Karpas-422 (cell line): ENCODE data around the gene SEMA3F. TPM values are rescaled to one million over a fixed set of nuclear protein-coding genes. Genes with fewer than 3 reads are reported as not detected.

Experiments used
- DNase-seq: peaks from one replicate; pipeline ENCODE4 v3.0.0-alpha.2; 2015
- H2AFZ ChIP-seq: fragments of 200-600 bp; sonication (generic); 2 replicates; pipeline ENCODE4 v1.6.1; 2014; ENCODE audit warnings: antibody characterized with exemption, low read length, mixed read lengths
- H3K27ac ChIP-seq: fragments of 200-600 bp; sonication (generic); 2 replicates; pipeline ENCODE4 v1.5.1; 2014; ENCODE audit warnings: mild to moderate bottlenecking, low read length, moderate library complexity
- H3K27me3 ChIP-seq: fragments of 200-600 bp; sonication (generic); 2 replicates; pipeline ENCODE4 v1.6.1; 2014; ENCODE audit warnings: low read length, mixed read lengths
- H3K36me3 ChIP-seq: fragments of 200-600 bp; sonication (generic); 2 replicates; pipeline ENCODE4 v1.6.1; 2014; ENCODE audit warnings: low read length, mixed read lengths; ENCODE audit not compliant: insufficient read depth
- H3K4me1 ChIP-seq: fragments of 200-600 bp; sonication (generic); 2 replicates; pipeline ENCODE4 v1.6.1; 2014; ENCODE audit warnings: mild to moderate bottlenecking, low read length, mixed read lengths
- H3K4me2 ChIP-seq: fragments of 200-600 bp; sonication (generic); 2 replicates; pipeline ENCODE4 v1.6.1; 2014; ENCODE audit warnings: low read length, low read depth, mild to moderate bottlenecking; ENCODE audit not compliant: poor library complexity, severe bottlenecking
- H3K4me3 ChIP-seq: fragments of 200-600 bp; sonication (generic); 2 replicates; pipeline ENCODE4 v1.5.1; 2014; ENCODE audit warnings: mild to moderate bottlenecking, antibody characterized with exemption, low read length, mixed read lengths
- H3K79me2 ChIP-seq: fragments of 200-600 bp; sonication (generic); 2 replicates; pipeline ENCODE4 v1.6.1; 2014; ENCODE audit warnings: mild to moderate bottlenecking, low read length, mixed read lengths
- H3K9ac ChIP-seq: fragments of 200-600 bp; sonication (generic); 2 replicates; pipeline ENCODE4 v1.6.0; 2014; ENCODE audit warnings: low read length
- H3K9me2 ChIP-seq: fragments of 200-600 bp; sonication (generic), shearing (Covaris generic); replicated peaks from 2 replicates; pipeline ENCODE4 v1.6.0; 2014; ENCODE audit warnings: mild to moderate bottlenecking, low read length, moderate library complexity; ENCODE audit not compliant: insufficient read depth
- H3K9me3 ChIP-seq: fragments of 300-700, 200-600 bp; sonication (generic); 2 replicates; pipeline ENCODE4 v1.6.1; 2014; ENCODE audit warnings: low read length, mixed read lengths
- H4K20me1 ChIP-seq: fragments of 200-600 bp; sonication (generic); 2 replicates; pipeline ENCODE4 v1.6.1; 2014; ENCODE audit warnings: mild to moderate bottlenecking, antibody characterized with exemption, low read length, low read depth; ENCODE audit not compliant: insufficient read depth
- total RNA-seq: library from RNA; depleted of rRNA; stranded (reverse); fragments of >200 nt; shearing (Covaris generic); gene quantifications from 2 replicates; pipeline ENCODE4 v1.2.3, GENCODE V29; 2014; ENCODE audit warnings: low replicate concordance

SEMA3F gene
- total RNA-seq, 1 experiment from 2014 or later = not detected

DNA sequence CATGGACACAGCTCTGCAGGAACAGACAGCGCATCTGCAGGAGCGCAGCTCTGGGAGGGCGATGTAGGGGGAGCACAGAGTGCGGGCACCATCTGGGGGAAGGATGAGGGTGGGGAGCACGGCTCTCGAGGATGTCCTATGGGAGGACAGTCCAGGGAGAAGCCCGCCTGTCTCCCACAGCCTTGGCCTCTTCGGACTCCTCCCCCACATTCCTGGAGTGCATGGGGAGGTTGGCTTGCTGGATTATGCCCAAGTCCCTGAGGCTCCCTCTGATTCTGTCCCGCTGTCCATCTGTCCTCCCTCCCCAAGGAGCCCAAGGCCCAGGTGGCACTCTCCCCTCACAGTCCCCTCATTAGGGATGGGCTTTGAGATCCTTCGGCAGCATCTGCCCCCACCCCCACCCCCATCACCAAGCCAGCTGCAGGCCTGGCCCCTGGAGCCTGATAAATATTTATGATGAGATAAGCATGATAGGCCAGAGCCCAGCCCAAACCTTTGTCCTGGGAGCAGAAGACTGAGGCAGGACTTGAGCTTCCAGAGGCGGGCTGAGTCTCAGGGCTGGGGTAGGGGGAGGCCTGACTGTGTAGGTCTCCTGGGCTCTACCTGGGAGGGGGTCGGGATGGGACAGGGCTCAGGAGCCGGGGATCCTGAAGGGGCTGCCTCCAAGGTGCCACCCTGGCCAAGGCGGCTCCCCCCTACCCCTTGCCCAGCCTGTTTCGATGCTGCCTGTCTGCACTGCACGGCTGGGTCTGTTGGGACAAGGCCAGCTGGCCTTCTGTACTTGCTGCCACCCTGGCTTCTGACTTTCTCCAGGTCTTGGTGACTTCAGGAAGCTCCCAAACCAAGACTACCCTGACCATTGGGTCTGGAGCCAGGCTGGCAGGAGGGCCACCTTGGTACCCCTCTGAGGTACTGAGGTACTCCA is 28.6 kb upstream of the SEMA3F start:
- H4K20me1 ChIP-seq = 0 out of 2 replicates have a peak, but pooled peaks cover 4% of the 10 kb centered on the region
- H3K9me3 ChIP-seq = no peaks in the 10 kb centered on the region
- H3K9me2 ChIP-seq = no peaks in the 10 kb centered on the region
- H3K27me3 ChIP-seq = no peaks in the 10 kb centered on the region
- no peaks in the 10 kb centered on the region for H3K79me2 ChIP-seq
- H3K4me2 ChIP-seq = no peak overlapping the region
- no peaks in the 10 kb centered on the region for H3K4me1 ChIP-seq
- H3K36me3 ChIP-seq = no peaks in the 10 kb centered on the region
- no peak overlapping the region for H2AFZ ChIP-seq
- no peak overlapping the region for H3K27ac ChIP-seq
- no peak overlapping the region for H3K9ac ChIP-seq
- H3K4me3 ChIP-seq = no peak overlapping the region
- no peak for DNase-seq

DNA sequence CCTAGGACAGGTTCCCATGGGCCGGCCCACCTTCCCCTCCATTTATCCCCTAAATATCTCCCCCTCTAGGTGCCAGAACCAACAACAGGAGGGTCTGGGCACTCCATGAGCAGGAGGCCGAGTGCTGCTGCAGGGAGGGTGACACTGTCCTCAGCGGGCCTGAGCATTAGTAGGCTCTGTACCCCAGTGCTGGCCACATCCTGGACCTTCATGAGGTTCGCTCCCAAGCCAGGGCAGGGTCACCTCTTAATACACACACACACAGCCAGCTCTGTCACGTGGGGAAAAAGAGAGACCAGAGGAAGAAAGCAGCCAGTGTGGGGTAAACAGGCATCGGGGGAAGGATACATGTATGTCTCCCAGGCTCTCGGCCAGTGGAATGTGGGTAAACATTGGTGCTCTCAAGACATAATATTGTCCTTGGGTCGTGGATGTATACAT is 27.9 kb upstream of the SEMA3F start:
- Histone ChIP-seq H3K79me2 (no peaks in the 10 kb centered on the region), H3K27ac (no peak overlapping the region), H3K27me3 (no peaks in the 10 kb centered on the region), H3K9me2 (no peaks in the 10 kb centered on the region), H3K4me3 (no peak overlapping the region), H3K36me3 (no peaks in the 10 kb centered on the region), H3K9ac (no peak overlapping the region), H3K9me3 (no peaks in the 10 kb centered on the region), H4K20me1 (no peaks in the 10 kb centered on the region), H2AFZ (no peak overlapping the region), H3K4me2 (no peak overlapping the region), H3K4me1 (no peaks in the 10 kb centered on the region)
- no peak for DNase-seq

DNA sequence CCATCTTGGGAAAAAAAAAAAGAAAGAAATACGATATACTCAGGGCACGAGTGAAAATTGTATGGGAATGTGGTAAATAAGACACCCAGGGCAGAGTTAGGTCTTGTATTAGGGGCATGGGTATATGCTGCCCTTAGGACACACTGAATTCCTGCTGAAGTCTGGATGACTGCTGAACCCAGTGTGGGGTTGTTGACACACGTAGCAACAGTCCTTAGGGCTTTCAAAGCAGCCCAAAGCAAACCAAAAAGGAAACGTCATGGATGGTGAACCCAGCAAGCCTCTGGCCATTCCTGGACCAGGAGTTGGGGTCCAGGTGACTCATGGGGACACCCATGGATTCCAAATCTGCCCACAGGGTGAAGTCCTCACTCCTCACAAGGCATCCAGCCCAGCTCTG is 27.1 kb upstream of the SEMA3F start:
- Histone ChIP-seq H2AFZ (no peak overlapping the region), H3K27me3 (no peaks in the 10 kb centered on the region), H3K9me3 (no peaks in the 10 kb centered on the region), H3K9me2 (no peaks in the 10 kb centered on the region), H3K36me3 (no peaks in the 10 kb centered on the region), H3K9ac (no peak overlapping the region), H3K27ac (no peak overlapping the region), H3K4me2 (no peak overlapping the region), H3K4me3 (no peak overlapping the region), H3K4me1 (no peaks in the 10 kb centered on the region), H3K79me2 (no peaks in the 10 kb centered on the region), H4K20me1 (no peaks in the 10 kb centered on the region)
- DNase-seq = no peak

- no peaks in the 10 kb centered on the region for H4K20me1 ChIP-seq
- no peak overlapping the region for H2AFZ ChIP-seq
- no peaks in the 10 kb centered on the region for H3K4me1 ChIP-seq
- no peaks in the 10 kb centered on the region for H3K27me3 ChIP-seq
- no peak overlapping the region for H3K4me3 ChIP-seq
- H3K9me2 ChIP-seq = no peaks in the 10 kb centered on the region
- no peak overlapping the region for H3K27ac ChIP-seq
- H3K79me2 ChIP-seq = no peaks in the 10 kb centered on the region
- H3K9ac ChIP-seq = no peak overlapping the region
- no peak overlapping the region for H3K4me2 ChIP-seq
- no peak for DNase-seq
- H3K9me3 ChIP-seq = no peaks in the 10 kb centered on the region
- H3K36me3 ChIP-seq = no peaks in the 10 kb centered on the region
These were observed 24.7 kb upstream of the SEMA3F start for GRCh38 chr3:50130436-50130835.

GRCh38 chr3:50132421-50133282 is 22.5 kb upstream of the SEMA3F start:
- no peak for DNase-seq
- H3K27ac ChIP-seq = no peak overlapping the region
- H3K4me1 ChIP-seq = no peaks in the 10 kb centered on the region
- no peaks in the 10 kb centered on the region for H3K27me3 ChIP-seq
- no peaks in the 10 kb centered on the region for H3K79me2 ChIP-seq
- H3K9me2 ChIP-seq = no peaks in the 10 kb centered on the region
- no peaks in the 10 kb centered on the region for H4K20me1 ChIP-seq
- no peak overlapping the region for H3K4me2 ChIP-seq
- H3K9me3 ChIP-seq = no peaks in the 10 kb centered on the region
- H2AFZ ChIP-seq = no peak overlapping the region
- H3K9ac ChIP-seq = no peak overlapping the region
- H3K36me3 ChIP-seq = no peaks in the 10 kb centered on the region
- H3K4me3 ChIP-seq = no peak overlapping the region

GRCh38 chr3:50133283-50133615 is 21.9 kb upstream of the SEMA3F start:
- H3K9me3 ChIP-seq = no peaks in the 10 kb centered on the region
- no peaks in the 10 kb centered on the region for H4K20me1 ChIP-seq
- H3K36me3 ChIP-seq = no peaks in the 10 kb centered on the region
- H3K4me1 ChIP-seq = no peaks in the 10 kb centered on the region
- no peak for DNase-seq
- no peak overlapping the region for H3K9ac ChIP-seq
- H3K4me2 ChIP-seq = no peak overlapping the region
- H2AFZ ChIP-seq = no peak overlapping the region
- H3K9me2 ChIP-seq = no peaks in the 10 kb centered on the region
- H3K27ac ChIP-seq = no peak overlapping the region
- H3K4me3 ChIP-seq = no peak overlapping the region
- no peaks in the 10 kb centered on the region for H3K27me3 ChIP-seq
- no peaks in the 10 kb centered on the region for H3K79me2 ChIP-seq

- Histone ChIP-seq H3K79me2 (no peaks in the 10 kb centered on the region), H3K27ac (no peak overlapping the region), H3K4me1 (no peaks in the 10 kb centered on the region), H3K9ac (no peak overlapping the region), H3K9me2 (no peaks in the 10 kb centered on the region), H3K4me2 (no peak overlapping the region), H3K27me3 (no peaks in the 10 kb centered on the region), H4K20me1 (no peaks in the 10 kb centered on the region), H3K36me3 (no peaks in the 10 kb centered on the region), H3K4me3 (no peak overlapping the region), H3K9me3 (no peaks in the 10 kb centered on the region), H2AFZ (no peak overlapping the region)
- no peak for DNase-seq
These were observed 20.8 kb upstream of the SEMA3F start for GRCh38 chr3:50134367-50134766.

- no peak overlapping the region for H3K9ac ChIP-seq
- no peaks in the 10 kb centered on the region for H3K79me2 ChIP-seq
- no peaks in the 10 kb centered on the region for H3K4me1 ChIP-seq
- no peak overlapping the region for H3K4me3 ChIP-seq
- H3K36me3 ChIP-seq = no peaks in the 10 kb centered on the region
- H4K20me1 ChIP-seq = no peaks in the 10 kb centered on the region
- H3K9me2 ChIP-seq = no peaks in the 10 kb centered on the region
- H3K4me2 ChIP-seq = no peak overlapping the region
- no peaks in the 10 kb centered on the region for H3K27me3 ChIP-seq
- H2AFZ ChIP-seq = no peak overlapping the region
- H3K9me3 ChIP-seq = no peaks in the 10 kb centered on the region
- no peak for DNase-seq
- H3K27ac ChIP-seq = no peak overlapping the region
These were observed 19.2 kb upstream of the SEMA3F start for GRCh38 chr3:50135964-50136363.
